ENCODE measurements around the gene VIM. TPM values are rescaled to one million over a fixed set of nuclear protein-coding genes. Genes with fewer than 3 reads are reported as not detected.
A peak's percentile ranks its signal among the peaks of the same experiment; 100 is the strongest.

The VIM gene
- polyA plus RNA-seq, 1 donor (not counting 4 experiments of a cell fraction or from before 2014, with no cell fraction given), result 495 TPM

DNA sequence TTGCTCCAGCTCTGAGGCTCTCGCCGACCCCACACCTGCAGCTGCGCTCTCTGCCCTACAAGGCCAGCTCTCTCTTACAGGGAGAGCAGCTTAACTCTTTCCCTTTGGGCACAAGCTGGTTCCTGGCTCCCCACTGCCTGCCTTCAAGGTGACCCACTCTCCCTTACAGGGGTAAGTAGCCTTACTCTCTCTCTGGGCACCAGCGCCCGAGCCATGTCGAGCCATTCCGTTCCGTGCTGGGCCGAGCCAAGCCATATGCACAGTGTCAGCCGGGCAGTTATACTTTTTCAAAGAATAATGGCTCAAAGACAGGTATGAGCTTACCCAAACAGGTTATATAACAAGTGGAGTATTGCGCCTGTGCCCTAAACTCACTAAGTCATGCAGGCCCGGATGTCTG is 44.6 kb downstream of the VIM start:
- no peak for DNase-seq (ENCODE audit: low read depth, low spot score)
- Histone ChIP-seq H4K20me1 (ENCODE audit: control insufficient read depth, extremely low read depth, insufficient read depth, low read length) (no peaks in the 10 kb centered on the region), H3K79me2 (ENCODE audit: control insufficient read depth, insufficient read depth, low read length) (no peaks in the 10 kb centered on the region), H3K4me3 (ENCODE audit: control insufficient read depth in 2 of 3, extremely low read depth in 1 of 3, insufficient read depth in 2 of 3, low read depth in 1 of 3, low read length in 3 of 3) (no peak overlapping the region), H2AFZ (ENCODE audit: control insufficient read depth, low read length) (no peak overlapping the region), H3K27ac (ENCODE audit: control insufficient read depth, insufficient read depth, low read length) (no peak overlapping the region), H3K4me2 (ENCODE audit: control insufficient read depth, extremely low read depth, insufficient read depth, low read depth, low read length) (no peak overlapping the region), H3K9me3 (ENCODE audit: control insufficient read depth, low read depth, low read length) (peaks cover 3% of the 10 kb centered on the region), H3K4me1 (ENCODE audit: control insufficient read depth, extremely low read depth, insufficient read depth, low read length) (peaks cover 8% of the 10 kb centered on the region), H3K36me3 (ENCODE audit: control insufficient read depth in 2 of 2, extremely low read depth in 1 of 2, insufficient read depth in 2 of 2, low read length in 2 of 2) (no peaks in the 10 kb centered on the region), H3K9ac (ENCODE audit: control insufficient read depth, extremely low read depth, insufficient read depth, low read length) (no peak overlapping the region), H3K9me1 (ENCODE audit: control insufficient read depth, extremely low read depth, insufficient read depth, low read length) (no peaks in the 10 kb centered on the region), H3K27me3 (ENCODE audit: control insufficient read depth, extremely low read depth, insufficient read depth, low read length) (no peaks in the 10 kb centered on the region)
- dilution Hi-C loops (cut with MboI; ENCODE audit: extremely low pct_ligation_motif_present, low sequenced_read_pairs), result no loop called here
- no peak for TF ChIP-seq EZH2 (IDR thresholded peaks at IDR 0.05; ENCODE audit: low read length)
- TF ChIP-seq, protein P1, sequence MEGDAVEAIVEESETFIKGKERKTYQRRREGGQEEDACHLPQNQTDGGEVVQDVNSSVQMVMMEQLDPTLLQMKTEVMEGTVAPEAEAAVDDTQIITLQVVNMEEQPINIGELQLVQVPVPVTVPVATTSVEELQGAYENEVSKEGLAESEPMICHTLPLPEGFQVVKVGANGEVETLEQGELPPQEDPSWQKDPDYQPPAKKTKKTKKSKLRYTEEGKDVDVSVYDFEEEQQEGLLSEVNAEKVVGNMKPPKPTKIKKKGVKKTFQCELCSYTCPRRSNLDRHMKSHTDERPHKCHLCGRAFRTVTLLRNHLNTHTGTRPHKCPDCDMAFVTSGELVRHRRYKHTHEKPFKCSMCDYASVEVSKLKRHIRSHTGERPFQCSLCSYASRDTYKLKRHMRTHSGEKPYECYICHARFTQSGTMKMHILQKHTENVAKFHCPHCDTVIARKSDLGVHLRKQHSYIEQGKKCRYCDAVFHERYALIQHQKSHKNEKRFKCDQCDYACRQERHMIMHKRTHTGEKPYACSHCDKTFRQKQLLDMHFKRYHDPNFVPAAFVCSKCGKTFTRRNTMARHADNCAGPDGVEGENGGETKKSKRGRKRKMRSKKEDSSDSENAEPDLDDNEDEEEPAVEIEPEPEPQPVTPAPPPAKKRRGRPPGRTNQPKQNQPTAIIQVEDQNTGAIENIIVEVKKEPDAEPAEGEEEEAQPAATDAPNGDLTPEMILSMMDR (optimal IDR thresholded peaks at IDR 0.05 in 1 of 3, IDR thresholded peaks at IDR 0.05 in 1 of 3, conservative IDR thresholded peaks at IDR 0.05 in 1 of 3; ENCODE audit: extremely low read depth in 1 of 3, insufficient read depth in 2 of 3, low read length in 3 of 3), result no peak
- no peak for FAIRE-seq

- no peak overlapping the region for H3K4me2 ChIP-seq (ENCODE audit: control insufficient read depth, extremely low read depth, insufficient read depth, low read depth, low read length)
- H3K9ac ChIP-seq (ENCODE audit: control insufficient read depth, extremely low read depth, insufficient read depth, low read length), result no peak overlapping the region
- H3K4me3 ChIP-seq (ENCODE audit: control insufficient read depth in 2 of 3, extremely low read depth in 1 of 3, insufficient read depth in 2 of 3, low read depth in 1 of 3, low read length in 3 of 3), result no peak overlapping the region
- peaks cover 3% of the 10 kb centered on the region for H3K9me3 ChIP-seq (ENCODE audit: control insufficient read depth, low read depth, low read length)
- no peaks in the 10 kb centered on the region for H3K27me3 ChIP-seq (ENCODE audit: control insufficient read depth, extremely low read depth, insufficient read depth, low read length)
- peak overlapping the region; percentile 30 for H3K27ac ChIP-seq (ENCODE audit: control insufficient read depth, insufficient read depth, low read length)
- no peaks in the 10 kb centered on the region for H3K9me1 ChIP-seq (ENCODE audit: control insufficient read depth, extremely low read depth, insufficient read depth, low read length)
- TF ChIP-seq, protein P1 (optimal IDR thresholded peaks at IDR 0.05 in 1 of 3, IDR thresholded peaks at IDR 0.05 in 1 of 3, conservative IDR thresholded peaks at IDR 0.05 in 1 of 3; ENCODE audit: extremely low read depth in 1 of 3, insufficient read depth in 2 of 3, low read length in 3 of 3), result no peak
- TF ChIP-seq EZH2 (IDR thresholded peaks at IDR 0.05; ENCODE audit: low read length), result no peak
- FAIRE-seq (peak; percentile 92), DNase-seq (ENCODE audit: low read depth, low spot score) (peak; percentile 53)
- H3K4me1 ChIP-seq (ENCODE audit: control insufficient read depth, extremely low read depth, insufficient read depth, low read length), result peaks cover 8% of the 10 kb centered on the region
- dilution Hi-C loops (cut with MboI; ENCODE audit: extremely low pct_ligation_motif_present, low sequenced_read_pairs), result no loop called here
- H2AFZ ChIP-seq (ENCODE audit: control insufficient read depth, low read length), result peak overlapping the region; percentile 47
- H3K79me2 ChIP-seq (ENCODE audit: control insufficient read depth, insufficient read depth, low read length), result no peaks in the 10 kb centered on the region
- H3K36me3 ChIP-seq (ENCODE audit: control insufficient read depth in 2 of 2, extremely low read depth in 1 of 2, insufficient read depth in 2 of 2, low read length in 2 of 2), result no peaks in the 10 kb centered on the region
- H4K20me1 ChIP-seq (ENCODE audit: control insufficient read depth, extremely low read depth, insufficient read depth, low read length), result no peaks in the 10 kb centered on the region
These were observed 45.4 kb downstream of the VIM start for GRCh38 chr10:17273403-17273802.

All from keratinocyte (primary cell).